ENCODE measurements around the gene ATP1A2. TPM values are rescaled to one million over a fixed set of nuclear protein-coding genes. Genes with fewer than 3 reads are reported as not detected.

The ATP1A2 gene
- total RNA-seq, 1 donor from 2014 or later = not detected

- Mint-ChIP-seq H3K4me1 (ENCODE audit: low read depth) (peaks cover 14% of the 10 kb centered on the region), H3K27ac (no peak overlapping the region), H3K36me3 (ENCODE audit: low read depth) (no peaks in the 10 kb centered on the region), H3K4me3 (ENCODE audit: low read depth) (no peak overlapping the region), H3K9me3 (no peaks in the 10 kb centered on the region), H3K27me3 (ENCODE audit: low read depth) (peaks cover 47% of the 10 kb centered on the region)
- DNase-seq (ENCODE audit: low spot score) = no peak
- intact Hi-C loops (cut with micrococcal nuclease) = no loop called here
These were observed 36.1 kb upstream of the ATP1A2 start for GRCh38 chr1:160079448-160079847.

DNA sequence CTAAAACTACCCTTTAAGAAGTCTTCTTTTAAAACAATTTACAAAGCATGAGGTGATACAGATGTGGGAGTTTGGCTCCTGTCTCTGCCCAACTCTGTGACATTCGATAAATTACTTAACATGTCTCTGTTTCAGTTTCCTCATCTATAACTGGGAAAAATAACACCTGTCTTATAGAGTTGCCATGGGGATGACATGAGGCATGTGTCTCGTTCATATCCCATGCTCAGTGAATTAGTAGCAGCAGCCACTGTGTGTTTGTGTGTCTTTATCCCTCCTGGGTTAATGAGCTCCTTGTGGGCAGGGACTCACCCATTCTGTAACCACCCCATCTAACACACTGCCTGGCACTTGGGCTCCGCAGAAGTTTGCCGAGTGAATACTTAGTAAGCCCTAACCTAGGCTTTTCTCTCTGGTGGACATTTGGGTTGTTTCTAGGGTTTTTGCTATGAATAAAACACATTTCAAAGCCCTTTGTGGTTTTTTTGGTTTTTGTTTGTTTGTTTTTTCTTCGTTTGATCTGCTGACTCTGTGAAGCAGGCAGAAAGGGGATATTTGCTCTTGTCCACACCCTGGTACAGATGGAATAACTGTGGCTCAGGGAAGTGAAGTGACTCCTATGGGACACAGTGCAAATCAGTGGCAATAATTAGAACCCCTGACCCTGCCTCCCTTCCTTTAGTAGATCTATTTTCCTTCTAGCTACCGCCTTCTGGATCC, 35.0 kb upstream of the ATP1A2 start:
- H3K27me3 Mint-ChIP-seq (ENCODE audit: low read depth) = peaks cover 47% of the 10 kb centered on the region
- intact Hi-C loops (cut with micrococcal nuclease) = no loop called here
- H3K9me3 Mint-ChIP-seq = no peaks in the 10 kb centered on the region
- H3K27ac Mint-ChIP-seq = no peak overlapping the region
- DNase-seq (ENCODE audit: low spot score) = no peak
- peaks cover 15% of the 10 kb centered on the region for H3K4me1 Mint-ChIP-seq (ENCODE audit: low read depth)
- no peaks in the 10 kb centered on the region for H3K36me3 Mint-ChIP-seq (ENCODE audit: low read depth)
- no peak overlapping the region for H3K4me3 Mint-ChIP-seq (ENCODE audit: low read depth)

DNA sequence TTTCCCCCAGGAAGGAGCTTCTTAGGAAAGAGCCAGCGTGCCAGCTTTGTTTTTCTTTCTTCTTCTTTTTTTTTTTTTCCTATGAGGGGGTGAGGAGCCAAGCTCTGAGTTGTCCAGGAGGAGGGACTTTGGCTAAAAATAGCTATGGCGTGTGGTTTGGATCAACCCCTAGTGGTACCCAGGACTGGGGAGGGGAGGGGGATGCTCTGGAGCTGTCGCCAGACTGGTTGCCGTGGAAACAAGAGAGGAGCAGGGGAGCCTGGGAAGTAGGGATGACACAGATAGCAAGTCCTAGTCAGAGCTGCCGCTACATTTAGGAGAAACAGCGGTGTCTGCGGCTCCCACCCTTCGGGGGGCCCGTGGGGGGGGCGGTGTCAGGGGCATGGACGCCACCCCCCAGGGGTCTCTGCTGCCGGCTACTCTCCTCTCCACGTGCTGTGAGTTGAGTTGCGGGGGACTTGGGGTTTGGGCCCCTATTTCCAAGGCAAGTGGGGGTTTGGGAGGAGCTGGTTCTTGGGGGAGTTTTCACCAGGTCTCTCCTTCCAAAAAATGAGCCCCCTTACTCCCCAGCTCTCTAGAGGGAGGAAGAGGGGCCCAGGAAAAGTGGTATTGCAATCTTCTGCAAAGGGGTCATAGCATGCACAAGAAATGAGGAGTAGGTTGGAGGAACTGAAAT, 34.2 kb upstream of the ATP1A2 start, which contains the start of gene KCNJ9:
TSS of gene KCNJ9 (plus strand) at position 278 of the 676 bp plus-strand sequence. CDS start 2,493 bp downstream, outside the sequence.
- H3K9me3 Mint-ChIP-seq = no peaks in the 10 kb centered on the region
- no peak within 1 kb of the TSS for H3K4me3 Mint-ChIP-seq (ENCODE audit: low read depth)
- H3K4me1 Mint-ChIP-seq (ENCODE audit: low read depth) = peaks cover 16% of the 10 kb centered on the region
- no peaks in the 10 kb centered on the region for H3K36me3 Mint-ChIP-seq (ENCODE audit: low read depth)
- H3K27me3 Mint-ChIP-seq (ENCODE audit: low read depth) = peaks cover 47% of the 10 kb centered on the region
- intact Hi-C loops (cut with micrococcal nuclease) = no loop called here
- no peak within 1 kb of the TSS for H3K27ac Mint-ChIP-seq
- no peak for DNase-seq (ENCODE audit: low spot score)

DNA sequence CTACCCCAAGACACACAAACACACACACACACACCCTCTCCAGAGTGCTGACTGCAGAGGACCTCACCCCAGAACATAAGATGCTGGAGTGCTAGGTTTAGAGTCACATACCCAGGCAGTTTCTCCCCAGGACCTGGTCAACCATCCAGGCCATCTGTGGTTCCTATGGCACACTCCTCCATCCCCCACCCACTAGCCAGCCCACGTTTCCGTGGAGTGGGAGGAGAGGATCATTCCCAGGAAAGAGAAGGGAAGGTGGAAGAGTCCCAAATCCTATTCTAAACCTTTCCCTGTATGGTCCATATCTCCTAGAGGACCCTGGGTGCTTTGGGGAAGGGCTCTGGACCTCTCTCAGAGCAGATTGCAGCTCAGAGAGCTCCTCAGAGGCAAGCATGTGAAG, 33.1 kb upstream of the ATP1A2 start:
- no peak for DNase-seq (ENCODE audit: low spot score)
- Mint-ChIP-seq H3K27ac (no peak overlapping the region), H3K4me3 (ENCODE audit: low read depth) (peak overlapping the region; percentile 10), H3K36me3 (ENCODE audit: low read depth) (no peaks in the 10 kb centered on the region), H3K4me1 (ENCODE audit: low read depth) (peaks cover 16% of the 10 kb centered on the region), H3K9me3 (no peaks in the 10 kb centered on the region), H3K27me3 (ENCODE audit: low read depth) (peaks cover 44% of the 10 kb centered on the region)
- intact Hi-C loops (cut with micrococcal nuclease) = no loop called here

DNA sequence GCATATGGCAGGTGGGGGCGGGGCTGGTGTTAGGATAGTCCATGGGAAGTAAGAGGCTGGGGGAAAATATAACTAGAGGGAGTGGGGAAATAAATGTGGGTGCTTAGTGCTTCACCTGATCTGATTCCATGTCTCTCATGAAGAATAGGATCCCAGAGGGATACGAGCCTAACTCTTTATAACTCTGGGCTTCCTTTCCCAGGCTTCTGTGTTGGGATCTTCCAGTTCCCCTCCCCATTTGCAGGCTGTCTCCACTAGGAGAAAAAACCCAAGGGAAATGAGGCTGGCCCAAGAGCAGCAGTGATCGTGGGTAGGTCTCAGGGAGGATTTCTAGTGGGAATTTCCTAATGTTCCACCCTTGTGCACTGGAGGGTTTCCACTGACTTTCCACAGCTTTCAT, 32.6 kb upstream of the ATP1A2 start:
- peak overlapping the region; percentile 38 for H3K4me3 Mint-ChIP-seq (ENCODE audit: low read depth)
- no peaks in the 10 kb centered on the region for H3K36me3 Mint-ChIP-seq (ENCODE audit: low read depth)
- no peak overlapping the region for H3K27ac Mint-ChIP-seq
- peaks cover 44% of the 10 kb centered on the region for H3K27me3 Mint-ChIP-seq (ENCODE audit: low read depth)
- H3K9me3 Mint-ChIP-seq = no peaks in the 10 kb centered on the region
- H3K4me1 Mint-ChIP-seq (ENCODE audit: low read depth) = peaks cover 16% of the 10 kb centered on the region
- DNase-seq (ENCODE audit: low spot score) = no peak
- intact Hi-C loops (cut with micrococcal nuclease) = no loop called here

GRCh38 chr1:160083968-160084770, 31.4 kb upstream of the ATP1A2 start:
- no peaks in the 10 kb centered on the region for H3K9me3 Mint-ChIP-seq
- peaks cover 37% of the 10 kb centered on the region for H3K27me3 Mint-ChIP-seq (ENCODE audit: low read depth)
- H3K36me3 Mint-ChIP-seq (ENCODE audit: low read depth) = peaks cover 6% of the 10 kb centered on the region
- peak overlapping the region; percentile 45 for H3K4me3 Mint-ChIP-seq (ENCODE audit: low read depth)
- no peak overlapping the region for H3K27ac Mint-ChIP-seq
- DNase-seq (ENCODE audit: low spot score) = peak; percentile 69
- intact Hi-C loops (cut with micrococcal nuclease) = loop anchor here (2.0 kb wide), 1 partner anchor 147 kb away; no protein-coding TSS in a partner anchor
- peaks cover 12% of the 10 kb centered on the region for H3K4me1 Mint-ChIP-seq (ENCODE audit: low read depth)

DNA sequence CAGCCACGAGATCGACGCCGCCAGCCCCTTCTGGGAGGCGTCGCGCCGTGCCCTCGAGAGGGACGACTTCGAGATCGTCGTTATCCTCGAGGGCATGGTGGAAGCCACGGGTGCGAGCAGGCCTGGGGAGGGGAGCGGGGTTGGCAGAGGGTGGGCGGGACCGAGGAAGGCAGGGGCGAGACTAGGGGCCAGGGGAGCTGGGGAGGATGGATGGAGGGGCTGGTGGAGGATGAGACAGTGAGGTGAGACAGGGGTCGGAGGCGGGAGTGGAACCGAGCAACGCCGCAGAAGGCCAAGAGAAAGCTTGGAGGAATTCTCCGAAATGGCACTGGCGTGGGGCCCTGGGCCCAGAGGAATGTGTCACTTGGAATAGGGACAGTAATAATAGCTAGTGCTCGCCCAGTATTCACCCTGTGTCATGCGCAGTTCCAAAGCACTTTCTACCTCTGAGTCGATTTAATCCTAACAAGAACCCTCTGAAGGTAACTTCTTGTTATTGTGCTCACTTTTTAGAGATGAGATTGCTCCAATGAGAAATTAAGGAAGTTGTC, 30.7 kb upstream of the ATP1A2 start:
- H3K4me3 Mint-ChIP-seq (ENCODE audit: low read depth) = no peak overlapping the region
- H3K27ac Mint-ChIP-seq = no peak overlapping the region
- H3K9me3 Mint-ChIP-seq = no peaks in the 10 kb centered on the region
- no peak for DNase-seq (ENCODE audit: low spot score)
- H3K36me3 Mint-ChIP-seq (ENCODE audit: low read depth) = peaks cover 8% of the 10 kb centered on the region
- intact Hi-C loops (cut with micrococcal nuclease) = loop anchor here (1.0 to 2.0 kb wide), 2 partner anchors 148 to 167 kb away; no protein-coding TSS in a partner anchor
- peaks cover 31% of the 10 kb centered on the region for H3K27me3 Mint-ChIP-seq (ENCODE audit: low read depth)
- H3K4me1 Mint-ChIP-seq (ENCODE audit: low read depth) = peaks cover 12% of the 10 kb centered on the region

GRCh38 chr1:160085686-160086455, 29.7 kb upstream of the ATP1A2 start:
- DNase-seq (ENCODE audit: low spot score) = peak; percentile 66
- H3K27me3 Mint-ChIP-seq (ENCODE audit: low read depth) = peaks cover 21% of the 10 kb centered on the region
- H3K4me3 Mint-ChIP-seq (ENCODE audit: low read depth) = no peak overlapping the region
- no peaks in the 10 kb centered on the region for H3K9me3 Mint-ChIP-seq
- peaks cover 6% of the 10 kb centered on the region for H3K4me1 Mint-ChIP-seq (ENCODE audit: low read depth)
- intact Hi-C loops (cut with micrococcal nuclease) = loop anchor here (1.0 to 2.0 kb wide), 2 partner anchors 149 to 166 kb away; no protein-coding TSS in a partner anchor
- no peak overlapping the region for H3K27ac Mint-ChIP-seq
- H3K36me3 Mint-ChIP-seq (ENCODE audit: low read depth) = peaks cover 8% of the 10 kb centered on the region

DNA sequence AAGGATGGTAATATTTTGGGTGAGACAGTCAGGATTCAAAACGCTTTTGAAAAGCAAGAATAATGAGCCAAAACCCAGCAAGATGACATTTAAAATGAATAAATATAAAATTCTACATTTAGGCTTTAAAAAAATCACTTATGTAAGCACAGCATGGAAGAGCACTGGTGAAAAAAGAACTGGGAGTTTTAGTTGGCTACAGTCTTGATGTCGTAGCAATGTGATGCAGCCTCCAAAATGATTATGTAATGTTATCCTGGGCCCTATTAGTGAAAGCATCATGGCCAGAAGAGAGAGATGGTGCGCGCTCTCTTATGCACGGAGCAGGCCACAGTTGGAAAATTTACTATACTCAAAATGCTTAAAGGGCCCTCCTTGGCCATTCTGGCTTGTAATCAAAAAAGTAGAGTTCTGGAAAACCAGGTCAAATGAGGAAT, 29.1 kb upstream of the ATP1A2 start:
- H3K36me3 Mint-ChIP-seq (ENCODE audit: low read depth) = peaks cover 8% of the 10 kb centered on the region
- H3K4me3 Mint-ChIP-seq (ENCODE audit: low read depth) = no peak overlapping the region
- intact Hi-C loops (cut with micrococcal nuclease) = no loop called here
- peaks cover 6% of the 10 kb centered on the region for H3K4me1 Mint-ChIP-seq (ENCODE audit: low read depth)
- H3K9me3 Mint-ChIP-seq = no peaks in the 10 kb centered on the region
- no peak overlapping the region for H3K27ac Mint-ChIP-seq
- peaks cover 16% of the 10 kb centered on the region for H3K27me3 Mint-ChIP-seq (ENCODE audit: low read depth)
- no peak for DNase-seq (ENCODE audit: low spot score)

DNA sequence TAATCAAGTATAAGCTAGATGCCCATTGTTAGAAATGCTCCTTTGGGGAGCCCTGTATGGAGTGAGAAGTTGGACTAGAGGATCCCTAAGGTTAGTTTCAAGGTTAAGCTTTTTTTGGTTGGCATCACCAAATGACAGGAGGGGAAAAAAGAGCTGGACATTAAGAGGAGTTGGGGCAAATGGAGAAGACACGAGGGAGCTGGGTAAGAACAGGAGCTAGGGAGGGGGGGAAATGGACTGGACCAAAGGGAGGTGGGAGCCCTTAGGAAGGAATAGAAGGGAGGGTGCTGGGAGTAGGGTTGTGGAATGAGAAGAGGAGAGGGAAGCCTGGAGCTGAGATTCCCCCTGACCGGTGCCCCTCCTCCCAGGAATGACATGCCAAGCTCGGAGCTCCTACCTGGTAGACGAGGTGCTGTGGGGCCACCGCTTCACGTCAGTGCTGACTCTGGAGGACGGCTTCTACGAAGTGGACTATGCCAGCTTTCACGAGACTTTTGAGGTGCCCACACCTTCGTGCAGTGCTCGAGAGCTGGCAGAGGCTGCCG, 28.4 kb upstream of the ATP1A2 start:
- H3K36me3 Mint-ChIP-seq (ENCODE audit: low read depth) = peaks cover 11% of the 10 kb centered on the region
- no peaks in the 10 kb centered on the region for H3K9me3 Mint-ChIP-seq
- peaks cover 6% of the 10 kb centered on the region for H3K4me1 Mint-ChIP-seq (ENCODE audit: low read depth)
- H3K27me3 Mint-ChIP-seq (ENCODE audit: low read depth) = peaks cover 11% of the 10 kb centered on the region
- intact Hi-C loops (cut with micrococcal nuclease) = no loop called here
- no peak overlapping the region for H3K27ac Mint-ChIP-seq
- DNase-seq (ENCODE audit: low spot score) = no peak
- H3K4me3 Mint-ChIP-seq (ENCODE audit: low read depth) = no peak overlapping the region

GRCh38 chr1:160089883-160090282, 25.7 kb upstream of the ATP1A2 start:
- H3K36me3 Mint-ChIP-seq (ENCODE audit: low read depth) = peaks cover 11% of the 10 kb centered on the region
- no peak for DNase-seq (ENCODE audit: low spot score)
- no peaks in the 10 kb centered on the region for H3K9me3 Mint-ChIP-seq
- no peaks in the 10 kb centered on the region for H3K27me3 Mint-ChIP-seq (ENCODE audit: low read depth)
- H3K27ac Mint-ChIP-seq = no peak overlapping the region
- no peak overlapping the region for H3K4me3 Mint-ChIP-seq (ENCODE audit: low read depth)
- peaks cover 2% of the 10 kb centered on the region for H3K4me1 Mint-ChIP-seq (ENCODE audit: low read depth)
- intact Hi-C loops (cut with micrococcal nuclease) = no loop called here

DNA sequence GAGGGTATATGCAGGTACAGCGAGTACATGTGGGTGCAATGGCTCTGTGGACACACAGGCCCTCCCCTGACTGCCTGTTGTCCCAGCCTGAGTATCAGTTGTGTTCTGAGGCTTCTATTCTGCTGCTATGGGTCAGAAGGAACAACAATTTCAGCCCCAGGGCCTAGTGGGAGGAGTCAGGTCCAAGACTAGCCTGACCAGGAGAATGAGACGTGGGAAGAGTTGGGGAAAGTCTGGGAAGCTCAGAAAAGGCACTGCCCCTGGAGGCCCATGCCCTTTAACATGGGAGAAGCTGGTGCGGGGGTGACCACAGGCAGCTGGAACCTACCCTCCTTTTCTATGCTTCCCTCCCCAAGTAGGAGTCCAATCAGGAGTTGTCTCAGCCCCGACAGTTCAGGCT, 24.8 kb upstream of the ATP1A2 start:
- intact Hi-C loops (cut with micrococcal nuclease) = no loop called here
- no peak overlapping the region for H3K4me3 Mint-ChIP-seq (ENCODE audit: low read depth)
- H3K36me3 Mint-ChIP-seq (ENCODE audit: low read depth) = peaks cover 11% of the 10 kb centered on the region
- H3K4me1 Mint-ChIP-seq (ENCODE audit: low read depth) = peaks cover under 1% of the 10 kb centered on the region
- no peaks in the 10 kb centered on the region for H3K9me3 Mint-ChIP-seq
- H3K27me3 Mint-ChIP-seq (ENCODE audit: low read depth) = no peaks in the 10 kb centered on the region
- H3K27ac Mint-ChIP-seq = no peak overlapping the region
- DNase-seq (ENCODE audit: low spot score) = no peak
